Measurements from ENCODE around the gene DPM3. TPM values are rescaled to one million over a fixed set of nuclear protein-coding genes. Genes with fewer than 3 reads are reported as not detected.

The DPM3 gene
- total and polyA plus RNA-seq, 9 of the 15 experiments (the other 6 are each of a cell fraction or from before 2014, with no cell fraction given), result 3.7 to 120 (median 36.4) TPM

DNA sequence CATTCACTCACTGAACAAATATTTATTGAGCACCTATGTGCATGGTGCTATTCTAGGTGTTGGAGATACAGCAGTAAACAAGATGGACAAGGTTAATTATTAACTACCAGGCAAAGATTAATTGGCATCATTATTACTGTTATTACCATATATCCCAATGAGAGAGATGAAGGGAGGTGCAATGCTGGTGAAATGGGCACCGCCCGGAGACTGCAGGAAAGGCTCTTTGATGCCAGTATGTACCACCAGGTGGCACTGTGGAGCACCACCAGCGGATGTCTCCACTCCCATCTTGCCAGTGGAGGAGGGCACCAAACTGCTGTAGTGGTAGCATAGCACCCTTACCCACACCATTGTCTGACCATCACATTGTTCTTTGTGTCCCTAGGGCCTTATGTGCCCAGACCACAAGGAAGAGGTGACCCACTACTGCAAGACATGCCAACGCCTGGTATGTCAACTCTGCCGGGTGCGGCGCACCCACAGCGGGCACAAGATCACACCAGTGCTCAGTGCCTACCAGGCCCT is 36.3 kb upstream of the DPM3 start (continued):
- TF ChIP-seq, protein P1, sequence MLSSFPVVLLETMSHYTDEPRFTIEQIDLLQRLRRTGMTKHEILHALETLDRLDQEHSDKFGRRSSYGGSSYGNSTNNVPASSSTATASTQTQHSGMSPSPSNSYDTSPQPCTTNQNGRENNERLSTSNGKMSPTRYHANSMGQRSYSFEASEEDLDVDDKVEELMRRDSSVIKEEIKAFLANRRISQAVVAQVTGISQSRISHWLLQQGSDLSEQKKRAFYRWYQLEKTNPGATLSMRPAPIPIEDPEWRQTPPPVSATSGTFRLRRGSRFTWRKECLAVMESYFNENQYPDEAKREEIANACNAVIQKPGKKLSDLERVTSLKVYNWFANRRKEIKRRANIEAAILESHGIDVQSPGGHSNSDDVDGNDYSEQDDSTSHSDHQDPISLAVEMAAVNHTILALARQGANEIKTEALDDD (IDR thresholded peaks at IDR 0.05), result no peak
- TF ChIP-seq GATAD2A (IDR thresholded peaks at IDR 0.05) (0 out of 2 replicates have a peak, but pooled peaks have one; percentile 37), WHSC1 (IDR thresholded peaks at IDR 0.05; ENCODE audit: low read length) (peak; percentile 23), CHD2 (IDR thresholded peaks at IDR 0.05; ENCODE audit: low read depth, low read length) (no peak), ETV1 (tag; conservative IDR thresholded peaks at IDR 0.05; ENCODE audit: low read depth) (peak; percentile 48; the same call in 1 of the 2 replicates), HSF4 (CRISPR knock-in tag; IDR thresholded peaks at IDR 0.05; ENCODE audit: borderline replicate concordance) (no peak), CTBP1 (IDR thresholded peaks at IDR 0.05; ENCODE audit: borderline replicate concordance) (peak; percentile 74; the same call in 1 of the 2 replicates), TAF15 (IDR thresholded peaks at IDR 0.05; ENCODE audit: low read depth, low read length) (no peak), JUND (IDR thresholded peaks at IDR 0.05; ENCODE audit: borderline replicate concordance, low read depth, low read length) (no peak), JUND (tag; IDR thresholded peaks at IDR 0.05; ENCODE audit: borderline replicate concordance, low read depth, low read length) (no peak), SAFB (IDR thresholded peaks at IDR 0.05; ENCODE audit: borderline replicate concordance, low read depth, low read length) (no peak), SREBF1 (IDR thresholded peaks at IDR 0.05; ENCODE audit: borderline replicate concordance, low read depth, low read length) (no peak), CBX3 (IDR thresholded peaks at IDR 0.05; ENCODE audit: borderline replicate concordance in 1 of 2, low read length in 2 of 2) (no peak)
- TF ChIP-seq, protein P2, sequence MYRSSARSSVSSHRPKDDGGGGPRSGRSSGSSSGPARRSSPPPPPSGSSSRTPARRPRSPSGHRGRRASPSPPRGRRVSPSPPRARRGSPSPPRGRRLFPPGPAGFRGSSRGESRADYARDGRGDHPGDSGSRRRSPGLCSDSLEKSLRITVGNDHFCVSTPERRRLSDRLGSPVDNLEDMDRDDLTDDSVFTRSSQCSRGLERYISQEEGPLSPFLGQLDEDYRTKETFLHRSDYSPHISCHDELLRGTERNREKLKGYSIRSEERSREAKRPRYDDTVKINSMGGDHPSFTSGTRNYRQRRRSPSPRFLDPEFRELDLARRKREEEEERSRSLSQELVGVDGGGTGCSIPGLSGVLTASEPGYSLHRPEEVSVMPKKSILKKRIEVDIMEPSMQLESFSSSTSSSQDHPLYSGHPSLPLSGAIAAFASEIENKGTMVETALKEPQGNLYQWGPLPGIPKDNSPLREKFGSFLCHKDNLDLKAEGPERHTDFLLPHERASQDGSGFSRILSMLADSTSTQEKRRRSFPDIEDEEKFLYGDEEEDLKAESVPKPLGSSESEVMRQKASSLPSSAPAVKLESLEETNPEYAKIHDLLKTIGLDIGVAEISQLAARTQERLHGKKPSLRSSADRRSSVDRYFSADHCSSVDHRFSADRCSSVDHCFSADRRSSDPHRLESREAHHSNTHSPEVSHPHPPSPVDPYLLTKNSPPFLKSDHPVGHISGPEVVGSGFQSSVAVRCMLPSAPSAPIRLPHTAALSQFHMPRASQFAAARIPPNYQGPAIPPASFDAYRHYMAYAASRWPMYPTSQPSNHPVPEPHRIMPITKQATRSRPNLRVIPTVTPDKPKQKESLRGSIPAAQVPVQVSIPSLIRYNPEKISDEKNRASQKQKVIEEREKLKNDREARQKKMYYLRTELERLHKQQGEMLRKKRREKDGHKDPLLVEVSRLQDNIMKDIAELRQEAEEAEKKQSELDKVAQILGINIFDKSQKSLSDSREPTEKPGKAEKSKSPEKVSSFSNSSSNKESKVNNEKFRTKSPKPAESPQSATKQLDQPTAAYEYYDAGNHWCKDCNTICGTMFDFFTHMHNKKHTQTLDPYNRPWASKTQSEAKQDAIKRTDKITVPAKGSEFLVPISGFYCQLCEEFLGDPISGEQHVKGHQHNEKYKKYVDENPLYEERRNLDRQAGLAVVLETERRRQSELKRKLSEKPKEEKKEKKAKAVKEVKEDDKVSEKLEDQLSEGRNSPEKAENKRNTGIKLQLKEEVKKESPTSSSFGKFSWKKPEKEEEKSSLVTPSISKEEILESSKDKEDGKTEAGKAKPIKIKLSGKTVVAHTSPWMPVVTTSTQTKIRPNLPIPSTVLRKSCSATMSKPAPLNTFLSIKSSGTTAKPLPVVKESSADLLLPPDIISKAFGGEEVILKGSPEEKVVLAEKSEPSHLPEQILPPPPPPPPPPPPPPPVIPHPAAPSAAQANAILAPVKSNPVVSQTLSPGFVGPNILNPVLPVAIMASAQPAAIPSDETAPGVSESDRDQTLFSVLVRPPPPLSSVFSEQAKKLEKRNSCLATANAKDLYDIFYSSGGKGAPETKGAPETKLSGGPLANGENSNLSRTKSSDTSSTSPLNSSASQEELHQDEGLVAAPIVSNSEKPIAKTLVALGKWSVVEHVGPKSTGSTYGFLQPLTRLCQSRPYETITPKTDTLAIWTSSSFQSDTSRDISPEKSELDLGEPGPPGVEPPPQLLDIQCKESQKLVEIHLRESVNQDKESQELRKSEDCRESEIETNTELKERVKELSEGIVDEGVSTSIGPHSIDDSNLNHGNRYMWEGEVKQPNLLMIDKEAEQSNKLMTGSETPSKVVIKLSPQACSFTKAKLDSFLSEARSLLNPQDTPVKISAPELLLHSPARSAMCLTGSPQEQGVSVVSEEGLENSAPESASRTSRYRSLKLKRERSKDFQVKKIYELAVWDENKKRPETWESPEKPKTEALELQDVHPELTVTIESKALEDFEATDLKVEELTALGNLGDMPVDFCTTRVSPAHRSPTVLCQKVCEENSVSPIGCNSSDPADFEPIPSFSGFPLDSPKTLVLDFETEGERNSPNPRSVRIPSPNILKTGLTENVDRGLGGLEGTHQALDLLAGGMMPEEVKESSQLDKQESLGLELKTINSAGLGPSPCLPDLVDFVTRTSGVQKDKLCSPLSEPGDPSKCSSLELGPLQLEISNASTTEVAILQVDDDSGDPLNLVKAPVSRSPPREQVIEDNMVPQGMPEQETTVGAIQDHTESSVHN (IDR thresholded peaks at IDR 0.05; ENCODE audit: borderline replicate concordance in 1 of 2, low read depth in 1 of 2), result no peak
- TF ChIP-seq, protein P3, sequence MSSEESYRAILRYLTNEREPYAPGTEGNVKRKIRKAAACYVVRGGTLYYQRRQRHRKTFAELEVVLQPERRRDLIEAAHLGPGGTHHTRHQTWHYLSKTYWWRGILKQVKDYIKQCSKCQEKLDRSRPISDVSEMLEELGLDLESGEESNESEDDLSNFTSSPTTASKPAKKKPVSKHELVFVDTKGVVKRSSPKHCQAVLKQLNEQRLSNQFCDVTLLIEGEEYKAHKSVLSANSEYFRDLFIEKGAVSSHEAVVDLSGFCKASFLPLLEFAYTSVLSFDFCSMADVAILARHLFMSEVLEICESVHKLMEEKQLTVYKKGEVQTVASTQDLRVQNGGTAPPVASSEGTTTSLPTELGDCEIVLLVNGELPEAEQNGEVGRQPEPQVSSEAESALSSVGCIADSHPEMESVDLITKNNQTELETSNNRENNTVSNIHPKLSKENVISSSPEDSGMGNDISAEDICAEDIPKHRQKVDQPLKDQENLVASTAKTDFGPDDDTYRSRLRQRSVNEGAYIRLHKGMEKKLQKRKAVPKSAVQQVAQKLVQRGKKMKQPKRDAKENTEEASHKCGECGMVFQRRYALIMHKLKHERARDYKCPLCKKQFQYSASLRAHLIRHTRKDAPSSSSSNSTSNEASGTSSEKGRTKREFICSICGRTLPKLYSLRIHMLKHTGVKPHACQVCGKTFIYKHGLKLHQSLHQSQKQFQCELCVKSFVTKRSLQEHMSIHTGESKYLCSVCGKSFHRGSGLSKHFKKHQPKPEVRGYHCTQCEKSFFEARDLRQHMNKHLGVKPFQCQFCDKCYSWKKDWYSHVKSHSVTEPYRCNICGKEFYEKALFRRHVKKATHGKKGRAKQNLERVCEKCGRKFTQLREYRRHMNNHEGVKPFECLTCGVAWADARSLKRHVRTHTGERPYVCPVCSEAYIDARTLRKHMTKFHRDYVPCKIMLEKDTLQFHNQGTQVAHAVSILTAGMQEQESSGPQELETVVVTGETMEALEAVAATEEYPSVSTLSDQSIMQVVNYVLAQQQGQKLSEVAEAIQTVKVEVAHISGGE (CRISPR knock-in tag; IDR thresholded peaks at IDR 0.05), result no peak

All from K562 (cell line).